Measurements from ENCODE around the gene MPRIP.

Gene MPRIP

DNA sequence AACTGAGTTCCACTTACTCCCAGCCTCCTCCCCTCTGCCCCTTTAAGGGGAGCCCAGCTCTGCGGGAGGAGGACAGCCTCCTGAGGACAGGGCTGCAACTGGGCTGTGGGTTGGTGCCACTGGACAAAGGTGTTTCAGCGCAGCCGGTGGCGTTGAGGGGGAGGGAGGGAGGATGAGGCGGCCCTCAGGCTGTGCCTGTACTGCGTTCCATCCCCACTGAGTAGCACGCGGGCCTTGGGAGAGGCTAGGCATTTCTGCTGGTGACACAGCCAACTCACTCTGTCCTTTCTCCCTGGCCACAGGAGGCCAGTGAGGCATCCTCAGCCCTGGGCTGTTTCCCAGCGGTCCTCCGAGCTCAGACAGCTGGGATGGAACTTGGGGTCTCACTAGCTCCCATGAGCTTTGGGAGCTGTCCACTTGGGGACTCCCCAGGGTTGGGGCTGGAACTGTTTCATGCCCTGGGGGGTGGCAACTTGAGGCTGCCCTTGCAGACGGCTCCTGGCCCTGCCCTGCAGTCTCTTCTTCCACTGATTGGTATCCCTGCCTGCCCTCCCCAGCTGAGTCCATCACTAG is 70.5 kb downstream of the MPRIP start:
- no peaks in the 10 kb centered on the region for H3K9me3 ChIP-seq
- no peak for TF ChIP-seq Cebpa-rat (IDR thresholded peaks at IDR 0.05)
- peaks cover 20% of the 10 kb centered on the region for H3K36me3 ChIP-seq
- H3K4me3 ChIP-seq = no peak overlapping the region
- H3K9ac ChIP-seq = peak overlapping the region; percentile 67
- H3K4me1 ChIP-seq = peaks cover 100% of the 10 kb centered on the region
- H4K20me1 ChIP-seq = peaks cover 100% of the 10 kb centered on the region
- H3K27me3 ChIP-seq = no peaks in the 10 kb centered on the region
- peak overlapping the region; percentile 81 for H3K27ac ChIP-seq
- peak overlapping the region; percentile 87 for H3K4me2 ChIP-seq

DNA sequence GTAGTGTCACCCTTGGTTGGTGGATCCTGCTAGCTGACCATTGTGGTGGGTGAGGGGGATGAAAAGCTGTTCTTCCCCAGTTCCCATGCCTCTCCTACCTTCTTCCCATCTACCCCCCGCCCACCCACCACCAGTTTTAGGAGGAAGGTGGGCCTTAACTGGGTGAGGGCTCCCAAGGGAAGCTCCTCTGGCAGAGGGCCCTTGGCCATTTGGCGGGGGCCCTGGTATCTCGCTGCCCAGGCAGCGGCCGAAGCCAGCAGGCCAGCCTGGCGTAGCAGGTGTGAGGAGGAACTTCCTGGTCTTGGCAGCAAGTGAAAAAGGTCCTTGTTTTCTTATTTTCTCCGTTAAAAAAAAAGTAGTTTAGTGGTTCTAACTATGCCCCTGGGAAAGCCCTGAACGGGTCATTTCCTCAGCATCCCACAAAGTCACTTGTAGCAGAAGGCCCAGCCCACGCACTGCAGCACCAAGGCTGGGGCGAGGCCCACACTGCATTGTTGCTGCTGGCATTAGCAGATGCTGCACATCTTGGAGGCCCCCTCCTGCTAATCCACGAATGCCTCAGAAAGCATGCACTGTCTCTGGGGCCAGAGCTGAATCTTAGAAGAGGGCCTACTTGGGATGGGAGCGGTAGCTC is 72.5 kb downstream of the MPRIP start:
- no peaks in the 10 kb centered on the region for H3K27me3 ChIP-seq
- H4K20me1 ChIP-seq = peaks cover 100% of the 10 kb centered on the region
- no peak for TF ChIP-seq Cebpa-rat (IDR thresholded peaks at IDR 0.05)
- H3K27ac ChIP-seq = peak overlapping the region; percentile 71
- H3K9me3 ChIP-seq = no peaks in the 10 kb centered on the region
- H3K9ac ChIP-seq = peak overlapping the region; percentile 35; the same call in 1 of the 2 replicates
- peaks cover 20% of the 10 kb centered on the region for H3K36me3 ChIP-seq
- peak overlapping the region; percentile 87 for H3K4me2 ChIP-seq
- H3K4me3 ChIP-seq = peak overlapping the region; percentile 41; the same call in 1 of the 2 replicates
- H3K4me1 ChIP-seq = peaks cover 100% of the 10 kb centered on the region

DNA sequence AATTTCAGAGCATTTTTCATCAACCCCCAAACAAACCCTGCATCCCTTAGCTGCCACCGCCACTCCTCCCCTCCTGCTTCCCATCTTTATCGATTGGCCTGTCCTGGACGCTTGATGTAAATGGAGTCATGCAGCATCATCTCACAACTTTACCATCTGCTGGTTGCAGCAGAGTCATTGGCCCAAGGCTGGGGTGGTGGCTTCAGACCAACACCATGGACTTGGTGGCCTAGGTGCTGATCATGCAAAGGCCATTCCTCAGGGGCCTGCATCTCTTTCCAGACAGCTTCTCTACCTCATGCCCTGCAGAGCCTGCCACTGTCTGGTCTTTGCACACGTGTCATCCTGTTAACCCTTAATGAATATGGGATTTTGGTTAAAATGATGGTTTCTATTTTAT is 73.4 kb downstream of the MPRIP start:
- Histone ChIP-seq H3K9ac (peak overlapping the region; percentile 35), H3K27me3 (no peaks in the 10 kb centered on the region), H3K4me3 (no peak overlapping the region), H3K36me3 (peaks cover 21% of the 10 kb centered on the region), H3K9me3 (no peaks in the 10 kb centered on the region), H3K27ac (peak overlapping the region; percentile 71), H3K4me1 (peaks cover 100% of the 10 kb centered on the region), H3K4me2 (peak overlapping the region; percentile 87), H4K20me1 (peaks cover 100% of the 10 kb centered on the region)
- TF ChIP-seq Cebpa-rat (IDR thresholded peaks at IDR 0.05) = no peak

DNA sequence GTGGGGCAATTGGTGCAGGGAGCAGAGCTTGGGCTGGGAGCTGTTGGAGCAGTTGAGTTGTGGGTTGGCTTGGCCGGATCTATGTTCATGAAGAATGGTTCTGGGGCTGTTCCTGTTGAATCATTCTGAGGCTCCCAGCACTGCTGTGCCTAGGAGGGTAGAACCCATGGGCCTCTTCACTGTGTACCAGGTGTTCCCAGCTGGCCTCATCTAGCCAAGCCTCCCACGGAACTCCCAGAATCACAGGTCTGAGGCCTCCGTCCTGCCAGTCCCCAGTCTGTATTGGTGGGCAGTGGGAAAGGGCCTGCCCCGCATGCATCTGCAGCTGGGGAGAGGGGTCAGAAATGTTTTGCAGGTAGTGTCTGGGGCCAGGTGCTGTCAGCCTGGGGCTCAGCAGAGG is 74.1 kb downstream of the MPRIP start:
- Histone ChIP-seq H3K36me3 (peaks cover 26% of the 10 kb centered on the region), H3K9ac (no peak overlapping the region), H4K20me1 (peaks cover 100% of the 10 kb centered on the region), H3K4me1 (peaks cover 100% of the 10 kb centered on the region), H3K4me3 (no peak overlapping the region), H3K9me3 (no peaks in the 10 kb centered on the region), H3K4me2 (peak overlapping the region; percentile 87), H3K27ac (peak overlapping the region; percentile 72), H3K27me3 (no peaks in the 10 kb centered on the region)
- no peak for TF ChIP-seq Cebpa-rat (IDR thresholded peaks at IDR 0.05)

DNA sequence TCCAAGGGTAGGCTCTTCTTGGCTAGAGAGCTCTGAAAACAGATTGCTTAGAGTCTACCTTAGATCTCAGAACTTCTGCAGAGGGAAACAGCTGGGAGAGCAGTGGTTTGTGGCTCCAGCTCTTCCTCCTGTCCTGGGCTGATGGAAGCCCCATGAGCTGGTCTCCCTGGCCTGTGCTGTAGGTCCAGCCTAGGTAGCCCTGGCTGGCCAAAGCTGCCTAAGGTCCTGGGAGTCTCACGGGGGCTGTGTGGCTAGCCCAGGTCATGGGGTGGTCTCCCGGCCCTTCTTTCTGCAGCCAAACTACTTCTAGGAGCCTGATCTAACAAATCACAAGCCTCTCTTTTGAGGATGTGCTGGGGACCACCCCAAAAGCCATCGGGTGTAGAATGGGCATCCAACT is 75.7 kb downstream of the MPRIP start:
- H3K4me2 ChIP-seq = peak overlapping the region; percentile 87
- no peaks in the 10 kb centered on the region for H3K27me3 ChIP-seq
- peaks cover 99% of the 10 kb centered on the region for H3K4me1 ChIP-seq
- peak overlapping the region; percentile 73 for H3K27ac ChIP-seq
- no peak for TF ChIP-seq Cebpa-rat (IDR thresholded peaks at IDR 0.05)
- peak overlapping the region; percentile 54 for H3K9ac ChIP-seq
- H3K9me3 ChIP-seq = no peaks in the 10 kb centered on the region
- peaks cover 26% of the 10 kb centered on the region for H3K36me3 ChIP-seq
- H3K4me3 ChIP-seq = no peak overlapping the region
- peaks cover 100% of the 10 kb centered on the region for H4K20me1 ChIP-seq

DNA sequence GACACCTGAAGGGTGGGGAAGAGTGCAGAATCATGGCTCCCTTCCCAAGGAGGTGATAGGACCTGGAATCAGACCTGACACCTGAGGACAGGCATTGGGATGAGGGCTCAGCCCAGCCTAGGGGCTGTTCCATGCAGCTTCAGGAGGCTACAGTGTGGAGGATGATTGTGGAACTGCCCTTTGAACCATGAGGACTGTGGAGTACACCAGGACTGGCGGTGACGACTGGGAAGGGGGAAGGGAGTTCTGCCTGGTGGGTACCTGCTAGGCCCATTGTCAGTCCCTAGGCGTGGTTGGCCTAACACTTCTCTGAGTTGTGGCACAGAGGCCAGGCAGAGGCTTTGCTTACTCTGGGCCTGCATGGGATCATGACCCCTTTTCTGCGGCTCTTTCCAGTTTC is 76.1 kb downstream of the MPRIP start:
- Histone ChIP-seq H3K4me2 (peak overlapping the region; percentile 87), H3K9ac (peak overlapping the region; percentile 54), H4K20me1 (peaks cover 100% of the 10 kb centered on the region)

DNA sequence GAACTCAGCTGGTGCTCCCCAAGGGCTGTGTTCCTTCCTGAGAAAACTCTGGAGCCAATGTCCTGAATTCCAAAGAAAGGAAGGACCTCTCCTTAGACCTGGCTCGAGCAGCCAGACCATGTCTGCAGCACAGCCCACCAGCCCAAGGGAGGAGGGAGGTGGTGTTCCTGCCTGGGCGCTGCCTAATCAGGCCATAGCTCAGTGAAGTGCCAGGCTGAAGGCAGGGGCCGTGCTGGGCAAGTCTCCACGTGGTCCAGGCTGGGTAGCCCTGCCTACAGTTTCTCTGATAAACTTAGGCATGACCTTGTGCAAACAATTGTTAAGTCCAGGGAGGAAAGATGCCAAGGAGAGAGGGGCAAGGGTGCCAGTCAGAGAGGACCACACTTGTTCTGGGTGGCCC is 76.8 kb downstream of the MPRIP start:
- Histone ChIP-seq H3K9ac (peak overlapping the region; percentile 54), H3K4me3 (no peak overlapping the region), H4K20me1 (peaks cover 100% of the 10 kb centered on the region), H3K9me3 (no peaks in the 10 kb centered on the region), H3K27ac (peak overlapping the region; percentile 73), H3K36me3 (peaks cover 30% of the 10 kb centered on the region), H3K4me1 (peaks cover 99% of the 10 kb centered on the region), H3K27me3 (no peaks in the 10 kb centered on the region), H3K4me2 (peak overlapping the region; percentile 87)
- no peak for TF ChIP-seq Cebpa-rat (IDR thresholded peaks at IDR 0.05)

More for the DNA sequence above, 76.1 kb downstream of the MPRIP start:
- peak overlapping the region; percentile 73 for H3K27ac ChIP-seq
- no peaks in the 10 kb centered on the region for H3K9me3 ChIP-seq
- no peaks in the 10 kb centered on the region for H3K27me3 ChIP-seq
- no peak for TF ChIP-seq Cebpa-rat (IDR thresholded peaks at IDR 0.05)
- peaks cover 99% of the 10 kb centered on the region for H3K4me1 ChIP-seq
- no peak overlapping the region for H3K4me3 ChIP-seq
- H3K36me3 ChIP-seq = peaks cover 26% of the 10 kb centered on the region

DNA sequence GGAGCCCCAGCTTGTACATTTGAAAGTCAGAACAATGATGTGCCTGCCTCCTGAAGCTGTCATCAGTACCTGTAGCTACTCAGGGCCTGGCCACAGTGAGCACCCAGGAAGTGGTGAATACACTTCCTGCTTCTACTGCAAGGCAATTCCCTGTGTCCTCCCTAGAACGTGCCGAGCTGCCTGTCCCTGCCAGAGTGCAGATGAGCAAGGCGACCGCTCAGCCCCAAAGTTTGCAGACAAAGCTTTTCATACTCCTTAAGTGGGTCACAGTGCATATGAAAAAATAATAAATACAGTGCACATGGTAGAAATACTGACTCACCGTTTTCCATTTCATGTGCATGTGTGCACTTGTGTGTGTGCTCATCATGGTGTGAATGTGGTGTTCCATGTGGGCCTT is 77.3 kb downstream of the MPRIP start:
- no peaks in the 10 kb centered on the region for H3K27me3 ChIP-seq
- H3K4me2 ChIP-seq = peak overlapping the region; percentile 87
- H3K36me3 ChIP-seq = peaks cover 30% of the 10 kb centered on the region
- peak overlapping the region; percentile 54 for H3K9ac ChIP-seq
- no peaks in the 10 kb centered on the region for H3K9me3 ChIP-seq
- no peak for TF ChIP-seq Cebpa-rat (IDR thresholded peaks at IDR 0.05)
- no peak overlapping the region for H3K4me3 ChIP-seq
- H4K20me1 ChIP-seq = peaks cover 100% of the 10 kb centered on the region
- H3K4me1 ChIP-seq = peaks cover 99% of the 10 kb centered on the region
- peak overlapping the region; percentile 73 for H3K27ac ChIP-seq

DNA sequence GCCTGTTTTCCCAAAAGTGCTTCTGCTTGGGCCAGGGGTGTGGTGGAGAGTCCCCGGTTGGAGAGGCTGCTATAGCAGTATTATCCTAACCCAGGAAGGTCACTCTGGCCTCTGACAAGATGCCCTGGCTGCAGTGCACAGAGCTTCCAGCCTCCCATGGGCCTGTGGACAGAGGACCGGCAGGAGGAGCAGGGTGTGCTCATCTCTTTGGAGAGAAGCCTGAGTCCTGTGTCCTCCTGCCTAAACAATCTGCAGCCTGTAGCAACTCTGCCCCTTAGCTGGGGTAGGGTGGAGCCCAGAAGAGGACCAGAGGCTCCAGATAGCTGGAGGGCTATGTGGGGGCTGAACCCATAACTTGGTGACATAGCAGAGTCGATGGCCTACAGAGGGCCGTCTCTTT is 78.0 kb downstream of the MPRIP start:
- Histone ChIP-seq H3K9ac (no peak overlapping the region; the same call in 1 of the 2 replicates), H3K27ac (peak overlapping the region; percentile 73; the same call in 1 of the 2 replicates), H3K4me1 (peaks cover 99% of the 10 kb centered on the region), H3K4me2 (peak overlapping the region; percentile 87), H3K4me3 (no peak overlapping the region), H3K27me3 (no peaks in the 10 kb centered on the region), H3K36me3 (peaks cover 28% of the 10 kb centered on the region), H3K9me3 (no peaks in the 10 kb centered on the region), H4K20me1 (peaks cover 100% of the 10 kb centered on the region)
- no peak for TF ChIP-seq Cebpa-rat (IDR thresholded peaks at IDR 0.05)

DNA sequence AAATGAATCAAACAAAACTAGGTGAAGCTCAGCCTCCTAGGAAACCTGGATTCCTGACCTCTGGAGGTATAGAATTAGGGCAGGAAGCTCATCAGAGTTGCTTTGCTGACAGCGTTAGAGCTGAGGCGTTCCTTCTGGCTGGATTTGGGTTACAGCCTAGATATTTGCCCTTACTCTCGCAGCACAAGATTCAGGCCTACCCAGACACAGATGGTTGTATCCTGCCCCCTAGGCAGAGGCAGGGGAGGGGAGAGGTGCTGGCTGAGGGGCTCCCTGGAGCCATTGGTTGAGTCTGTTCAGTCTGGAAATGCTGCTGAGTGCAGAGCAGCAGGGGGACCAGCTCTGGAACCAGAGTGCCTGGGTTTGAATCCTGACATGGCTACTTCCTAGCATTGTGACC is 78.4 kb downstream of the MPRIP start:
- Histone ChIP-seq H3K36me3 (peaks cover 24% of the 10 kb centered on the region), H3K27me3 (no peaks in the 10 kb centered on the region), H4K20me1 (peaks cover 100% of the 10 kb centered on the region), H3K9me3 (no peaks in the 10 kb centered on the region), H3K4me2 (peak overlapping the region; percentile 87), H3K27ac (peak overlapping the region; percentile 73; the same call in 1 of the 2 replicates), H3K4me1 (peaks cover 99% of the 10 kb centered on the region), H3K4me3 (no peak overlapping the region), H3K9ac (no peak overlapping the region; the same call in 1 of the 2 replicates)
- TF ChIP-seq Cebpa-rat (IDR thresholded peaks at IDR 0.05) = no peak

Data from BLaER1 (cell line).